HUDEP-2 (cell line): ENCODE data around the gene PTPRC.

Source experiments
- DNase-seq, 76 experiments: peaks; one replicate each; lab custom pipeline; 2025; ENCODE audit not compliant: unreplicated experiment in 76 of 76; lab: John Stamatoyannopoulos, UW

PTPRC gene

DNA sequence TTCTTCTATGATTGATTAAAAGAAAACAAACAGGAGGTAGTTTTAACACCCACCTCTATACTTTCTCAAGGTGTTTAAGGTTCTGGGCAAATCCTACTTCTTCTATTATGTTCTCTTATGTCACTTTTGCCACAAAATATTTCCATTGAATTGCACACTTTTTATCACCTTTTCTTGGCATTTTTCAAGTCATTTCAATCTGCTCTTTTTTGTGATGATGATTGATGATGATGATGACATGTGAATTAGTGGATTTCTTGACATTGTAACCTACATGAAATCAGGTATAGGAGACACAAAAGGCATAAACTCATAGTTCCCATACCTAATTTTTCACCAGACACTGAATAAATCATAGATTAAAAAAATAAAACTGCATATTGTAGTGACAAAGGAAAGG is 4.1 kb downstream of the PTPRC start:
- no peak for DNase-seq

DNA sequence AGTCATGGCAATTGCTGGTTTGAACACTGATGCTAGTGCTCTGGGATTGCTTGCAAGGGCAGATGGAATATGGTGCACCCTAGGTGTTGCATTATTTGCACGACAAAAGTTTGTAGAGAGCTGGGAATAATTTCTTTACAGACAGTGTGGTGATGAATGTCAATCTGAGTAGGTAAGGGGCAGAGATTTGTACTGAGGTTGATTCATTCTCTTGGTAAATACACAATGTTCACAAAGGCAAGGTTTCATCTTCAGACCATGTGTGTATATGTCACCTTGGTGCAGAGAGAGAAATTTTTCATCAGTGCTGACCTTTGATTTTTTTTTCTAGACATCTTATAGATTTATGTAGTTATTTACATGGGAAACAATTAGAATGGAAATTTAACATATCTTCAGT is 5.0 kb downstream of the PTPRC start:
- DNase-seq: no peak

DNA sequence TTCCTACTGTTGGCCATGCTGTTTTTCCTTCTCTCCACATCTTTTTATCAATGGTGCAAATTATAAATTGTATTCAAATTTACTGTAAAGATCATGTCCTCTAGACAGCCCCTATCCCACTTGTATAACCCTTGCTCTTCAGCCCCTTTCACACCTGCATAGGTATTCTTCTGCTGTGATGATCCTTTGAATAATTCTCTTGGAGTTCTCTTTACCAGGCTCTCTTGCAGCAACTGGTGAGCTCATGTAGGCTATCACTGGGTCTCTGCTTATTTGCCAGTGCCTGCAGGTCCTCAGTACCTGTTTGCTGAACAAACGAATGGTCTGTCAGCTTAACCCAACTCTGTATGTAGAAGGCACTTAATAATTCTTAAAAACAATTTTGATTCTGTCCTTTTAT is 8.2 kb downstream of the PTPRC start:
- DNase-seq: no peak

DNA sequence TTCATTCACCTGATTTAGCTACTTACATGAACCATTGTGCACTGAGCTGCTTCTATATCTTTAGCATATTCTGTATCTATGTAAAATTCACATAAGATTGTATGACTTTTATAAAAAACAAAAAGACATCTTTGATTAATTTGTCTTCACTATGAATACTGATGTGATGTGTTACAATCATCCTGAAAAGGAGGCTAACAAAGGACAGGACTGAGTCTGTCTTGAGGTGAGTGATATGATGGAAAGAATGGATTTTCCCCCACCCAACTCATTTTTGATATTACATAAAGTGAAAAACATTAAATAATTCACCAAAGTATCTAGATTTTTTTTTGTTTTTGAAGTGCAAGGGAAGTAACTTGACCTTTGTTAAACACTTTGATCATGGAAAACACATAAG is 9.8 kb downstream of the PTPRC start:
- no peak for DNase-seq

DNA sequence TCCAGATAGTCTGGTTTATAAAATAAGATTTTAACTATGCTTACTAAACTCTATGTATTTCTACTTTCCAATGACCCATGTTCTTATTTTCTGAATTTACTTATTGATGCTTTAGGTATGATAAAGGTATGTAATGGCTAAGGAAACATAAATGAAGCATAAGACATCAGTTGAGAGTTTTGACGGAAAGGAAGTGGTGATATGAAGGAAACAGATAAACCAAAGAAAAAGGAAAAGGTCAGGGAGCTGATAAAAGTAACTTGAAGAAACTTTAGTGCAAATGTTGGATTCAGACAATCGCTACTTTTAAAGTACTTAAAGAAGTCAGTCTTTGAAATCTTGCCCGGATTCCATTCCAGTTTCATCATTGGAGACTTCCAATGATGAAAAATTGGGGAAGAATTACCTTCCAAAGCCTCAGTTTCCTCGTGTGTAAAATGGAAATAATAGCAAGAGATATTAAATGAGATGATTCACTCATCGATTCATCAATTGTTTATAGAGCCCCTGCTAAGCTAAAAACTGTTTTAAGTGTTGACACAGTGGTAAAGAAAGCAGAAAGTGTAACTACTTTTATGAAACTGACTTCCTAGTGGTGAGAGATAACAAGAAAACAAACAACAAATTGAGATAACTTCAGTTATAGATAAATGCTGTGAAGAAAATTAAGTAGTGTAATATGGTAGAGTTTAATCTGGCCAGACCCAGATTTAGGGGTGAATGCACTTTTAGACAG is 10.6 kb downstream of the PTPRC start:
- no peak for DNase-seq

DNA sequence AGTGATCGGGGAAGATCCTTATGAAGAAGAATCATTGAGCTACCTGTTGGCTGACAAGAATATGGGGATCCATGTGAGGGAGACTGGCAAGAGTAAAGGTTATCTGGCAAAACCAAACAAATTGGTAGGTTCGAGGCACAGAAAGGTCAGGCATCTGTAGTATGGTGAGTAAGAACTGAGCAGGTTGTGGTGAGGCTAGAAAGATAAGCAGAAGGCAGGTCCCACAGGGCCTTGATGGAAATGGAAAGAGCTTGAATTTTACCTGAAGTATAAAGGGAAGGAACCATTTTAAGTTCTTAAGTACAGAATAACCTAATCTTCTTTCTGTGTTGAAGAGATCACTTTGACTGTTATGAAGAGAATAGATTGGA is 11.1 kb downstream of the PTPRC start:
- no peak for DNase-seq

DNA sequence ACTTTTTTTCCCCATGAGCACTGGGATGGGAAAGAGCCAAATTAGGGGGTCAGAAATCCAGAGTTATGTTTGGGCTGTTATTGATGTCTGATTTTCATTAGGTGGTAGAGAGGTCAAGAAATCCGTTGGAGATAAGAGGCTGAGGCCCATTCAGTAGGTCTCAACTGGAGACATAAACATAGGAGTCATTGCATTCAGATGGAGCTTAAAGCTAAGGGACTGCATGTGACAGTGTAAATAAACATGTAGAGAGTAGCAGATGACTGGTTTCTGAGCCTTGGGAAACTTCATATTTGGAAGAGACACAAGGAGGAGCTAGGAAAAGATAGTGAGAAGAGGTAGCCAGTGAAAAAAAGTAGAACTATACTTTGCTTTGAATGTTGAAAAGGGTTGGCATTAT is 11.7 kb downstream of the PTPRC start:
- DNase-seq: no peak

DNA sequence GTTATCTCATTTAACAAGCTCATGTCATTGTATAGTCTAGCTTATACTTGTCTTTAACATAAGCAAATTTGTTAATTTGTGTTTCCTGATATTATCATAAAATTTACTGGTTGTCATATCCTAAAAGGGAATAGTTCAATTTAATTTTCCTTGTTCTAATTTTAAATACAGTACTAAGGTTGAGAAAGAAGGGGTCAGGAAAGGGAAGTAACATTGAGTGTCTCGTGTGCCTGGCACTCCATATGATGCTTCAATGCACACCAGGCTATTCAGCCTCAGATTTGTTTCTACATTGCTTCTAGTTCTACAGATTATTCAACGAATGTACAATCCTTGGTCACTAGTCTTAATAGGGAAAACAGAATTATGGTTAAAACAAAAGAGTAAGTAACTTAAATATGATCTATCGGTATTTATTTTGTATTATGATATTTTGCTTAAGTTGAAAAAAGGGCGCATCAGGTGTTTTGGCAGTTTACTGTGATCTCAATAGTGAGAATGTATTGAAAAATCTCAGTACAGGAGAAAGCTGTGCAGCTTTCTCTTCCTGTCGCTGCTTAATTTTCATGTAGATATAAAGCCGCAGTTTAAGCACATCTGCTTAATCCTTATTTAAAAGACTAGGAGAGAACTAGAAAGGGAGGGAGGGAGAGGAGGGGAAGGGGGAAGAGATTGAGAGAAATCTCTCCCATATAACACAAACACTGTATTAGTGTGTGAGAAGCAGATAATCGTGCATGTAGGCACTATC is 13.0 kb downstream of the PTPRC start:
- DNase-seq: no peak

DNA sequence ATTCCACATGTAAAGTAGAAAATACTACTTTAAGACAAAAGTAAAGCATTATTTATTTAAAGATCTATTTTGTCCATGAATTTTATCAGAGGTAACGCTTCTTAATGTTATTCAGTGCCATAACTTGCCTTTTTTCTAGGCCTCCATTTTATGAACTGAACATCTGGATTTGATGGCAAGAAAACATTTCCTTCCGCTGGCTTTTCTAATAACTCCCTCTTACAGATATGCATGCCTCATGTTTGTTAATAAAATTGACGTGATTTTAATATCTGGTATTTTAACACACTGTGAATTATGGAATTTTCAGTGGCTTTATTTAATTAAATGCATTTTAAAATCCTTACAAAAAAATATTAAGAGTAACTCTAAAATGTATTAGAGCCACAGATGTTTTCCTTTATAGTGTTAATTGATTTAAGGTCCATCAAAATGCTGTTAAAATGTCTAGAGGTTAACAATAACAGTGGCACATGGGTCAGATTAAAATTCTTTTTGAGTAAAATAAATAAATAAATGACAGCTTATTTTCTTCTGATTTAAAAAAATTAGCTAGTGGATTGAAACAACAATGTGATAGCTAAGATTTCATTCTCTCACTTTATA is 15.1 kb downstream of the PTPRC start:
- DNase-seq: no peak

DNA sequence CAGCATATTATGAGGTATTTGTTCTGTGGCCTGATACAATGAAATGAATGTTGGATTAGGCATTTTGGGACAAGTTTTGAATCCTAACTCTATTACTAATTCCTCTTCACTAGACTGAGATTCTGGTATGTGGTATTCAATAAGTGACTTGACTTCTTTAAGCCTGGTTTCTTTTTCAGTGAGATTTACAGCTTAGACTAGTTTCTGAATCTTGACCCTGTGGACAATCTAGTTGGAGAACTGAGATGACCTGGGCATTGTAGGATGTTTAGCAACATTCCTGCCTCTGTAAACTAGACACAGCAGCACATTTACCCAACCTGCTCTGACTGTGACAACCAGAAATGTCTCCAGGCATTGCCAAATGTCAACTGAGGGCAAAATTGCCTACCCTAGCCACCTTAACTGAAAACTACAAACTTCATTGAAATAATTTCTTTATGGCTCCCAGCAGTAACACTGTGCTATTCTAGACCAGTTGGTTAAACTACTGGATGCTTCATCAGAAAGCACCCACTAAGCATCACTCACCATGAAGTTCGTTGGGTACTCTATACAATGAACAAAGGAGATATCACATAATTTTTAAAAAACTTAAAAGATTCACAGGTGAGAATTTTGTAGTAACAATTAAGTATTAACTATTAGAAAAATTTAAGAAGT is 16.8 kb downstream of the PTPRC start:
- no peak for DNase-seq

DNA sequence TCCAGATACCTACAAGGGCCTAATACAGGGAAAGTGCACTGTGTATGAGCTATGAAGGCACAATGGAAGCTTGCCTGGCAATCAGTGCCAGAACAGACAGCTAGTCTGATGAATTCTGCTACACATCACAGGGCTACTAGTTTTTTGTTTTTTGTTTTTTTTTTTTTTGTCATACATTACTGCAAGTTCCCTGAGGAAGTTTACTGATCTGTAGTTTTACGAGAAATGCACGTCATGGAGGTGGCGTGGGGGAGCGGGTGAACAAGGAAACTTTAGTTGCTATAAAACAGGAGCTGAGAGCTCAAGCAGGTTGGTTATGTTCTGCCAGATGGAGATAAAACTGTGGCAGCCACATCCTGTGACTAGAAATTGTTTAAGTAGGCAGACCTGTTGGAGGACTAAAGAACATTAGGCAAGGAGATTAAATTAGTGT is 17.7 kb downstream of the PTPRC start:
- peak in 23 of 76 experiments; percentile 2 to 52 (median 25) for DNase-seq

DNA sequence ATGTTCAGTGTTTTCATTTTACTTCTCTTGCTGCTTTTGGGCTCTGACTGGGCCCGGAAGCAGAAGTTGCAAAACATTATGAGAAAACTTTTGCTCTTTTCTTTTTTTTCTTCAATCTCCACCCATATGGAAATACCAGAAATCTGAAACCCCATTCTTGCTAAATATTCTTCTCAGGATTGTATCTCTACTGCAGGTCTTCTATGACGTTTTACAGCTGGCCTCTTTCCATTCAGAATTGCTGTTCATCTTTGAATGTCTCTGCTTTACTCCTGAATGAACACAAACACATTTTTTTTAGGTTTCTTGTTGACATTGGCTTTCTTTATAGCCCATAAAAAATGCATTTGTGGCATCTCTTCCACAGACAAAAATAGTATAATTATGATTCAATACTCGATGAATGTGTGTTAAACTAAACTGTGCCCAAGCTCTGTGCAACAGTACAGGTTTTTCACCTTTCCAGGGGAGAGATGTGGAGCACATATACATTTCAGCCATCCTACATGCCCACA is 18.8 kb downstream of the PTPRC start:
- peak in 1 of 76 experiments; percentile 8 for DNase-seq

DNA sequence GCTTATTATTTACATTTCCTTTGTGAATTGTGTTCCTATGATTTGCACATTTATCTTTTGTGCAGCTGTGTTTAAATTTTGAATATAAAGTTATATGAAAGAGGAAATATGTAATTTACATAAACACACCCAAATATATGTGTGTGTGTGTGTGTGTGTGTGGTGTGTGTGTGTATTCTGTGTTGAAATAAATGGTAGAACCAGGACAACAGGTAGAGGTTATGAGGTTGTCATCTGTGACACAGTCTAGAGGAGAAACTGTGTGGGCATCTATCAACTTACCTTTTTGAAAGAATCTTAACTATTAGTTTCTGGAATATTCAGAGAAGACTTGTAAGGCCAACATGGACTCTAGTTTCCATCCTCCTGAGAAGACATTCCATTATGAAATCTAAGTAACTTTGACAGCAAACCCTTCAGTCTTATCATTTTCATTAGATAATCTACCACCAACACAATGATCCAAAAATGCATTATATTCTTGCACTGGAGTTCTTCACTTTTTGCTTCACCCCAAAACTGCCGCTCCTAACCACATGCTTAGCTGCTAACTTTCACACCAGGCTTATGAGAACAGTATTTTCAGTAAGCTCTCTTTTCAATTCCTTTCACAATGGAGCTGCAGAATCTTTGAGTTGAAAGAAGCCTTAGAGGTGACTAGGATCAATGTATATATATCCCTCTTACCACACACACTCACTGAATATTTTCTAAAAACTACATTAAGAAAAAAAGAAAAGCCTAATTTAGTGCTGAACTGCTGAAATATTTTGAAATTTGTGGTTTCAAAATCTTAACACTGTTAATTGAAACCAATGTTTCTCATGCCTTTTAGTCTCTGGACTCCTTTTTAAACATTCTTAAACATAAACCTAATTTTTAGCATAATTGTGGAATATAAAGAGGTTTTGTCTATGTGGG is 21.8 kb downstream of the PTPRC start:
- DNase-seq: no peak

DNA sequence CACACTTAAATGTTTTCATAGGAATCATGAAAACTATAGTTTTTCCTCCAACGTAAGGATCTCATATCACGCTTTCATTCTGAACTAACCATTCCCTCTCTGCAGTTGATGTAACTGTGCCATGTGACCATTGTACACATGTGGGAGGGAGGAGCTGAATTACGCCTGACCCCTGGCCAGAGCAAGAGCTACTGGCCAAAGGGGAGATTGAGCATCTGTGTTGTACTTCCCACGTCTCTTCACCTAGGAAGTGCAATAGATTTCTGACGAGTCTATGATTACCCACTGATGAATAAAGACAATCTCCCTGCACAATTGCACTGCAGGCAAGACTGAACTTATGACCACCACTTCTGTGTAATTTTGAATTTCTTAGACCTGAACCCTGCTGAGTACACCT is 24.0 kb downstream of the PTPRC start:
- no peak for DNase-seq

DNA sequence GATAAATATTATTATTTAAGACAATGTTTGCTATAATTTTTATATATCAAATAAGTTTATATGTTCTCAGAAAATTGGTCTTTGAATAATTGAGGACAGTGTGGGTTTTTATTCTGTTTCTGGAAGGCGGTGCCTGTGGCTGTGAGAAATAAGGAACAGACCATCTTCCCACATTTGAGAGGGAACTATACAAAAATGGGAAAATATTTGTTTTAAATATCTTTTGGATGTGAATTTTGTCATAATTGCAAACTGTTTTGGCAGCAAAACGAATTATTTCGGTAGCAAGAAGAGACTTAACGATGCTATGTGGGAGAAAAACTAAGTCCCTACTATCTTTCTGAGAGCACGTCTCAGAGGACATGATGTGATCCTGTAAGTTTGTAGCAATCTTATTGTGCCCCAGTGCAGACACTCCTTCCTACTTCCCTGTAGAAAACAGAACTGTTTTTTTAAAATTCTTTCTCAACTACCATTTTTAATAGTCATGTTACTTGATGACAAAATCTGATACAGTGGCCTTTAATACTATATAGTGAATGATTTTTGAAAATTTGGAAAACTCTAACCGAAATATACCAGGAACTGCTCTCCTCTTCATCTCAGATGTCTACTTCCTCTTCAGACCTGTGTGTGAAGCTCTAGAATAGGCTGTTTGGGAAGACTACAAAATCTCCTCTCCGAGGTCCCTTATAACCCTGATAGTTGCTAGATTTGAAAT is 25.4 kb downstream of the PTPRC start:
- no peak for DNase-seq

DNA sequence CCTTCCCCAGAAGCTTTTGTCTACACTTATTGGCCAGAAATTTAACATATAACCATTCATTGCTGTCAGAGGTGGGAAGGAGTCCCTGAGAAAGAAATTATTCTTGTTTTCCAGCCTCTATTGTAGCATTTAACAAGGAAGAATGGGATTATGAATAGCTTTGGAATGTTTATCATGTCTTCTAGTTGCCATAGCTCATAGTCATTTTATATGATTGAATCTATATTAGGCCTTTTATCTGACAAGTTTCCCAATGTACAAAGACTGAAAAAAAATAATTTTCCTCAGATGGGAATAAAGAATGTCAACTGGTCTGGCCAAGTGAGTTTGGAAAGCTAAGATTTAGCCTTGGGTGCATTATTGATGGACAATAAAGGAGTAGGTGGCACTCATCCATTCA is 28.3 kb downstream of the PTPRC start:
- DNase-seq: no peak

DNA sequence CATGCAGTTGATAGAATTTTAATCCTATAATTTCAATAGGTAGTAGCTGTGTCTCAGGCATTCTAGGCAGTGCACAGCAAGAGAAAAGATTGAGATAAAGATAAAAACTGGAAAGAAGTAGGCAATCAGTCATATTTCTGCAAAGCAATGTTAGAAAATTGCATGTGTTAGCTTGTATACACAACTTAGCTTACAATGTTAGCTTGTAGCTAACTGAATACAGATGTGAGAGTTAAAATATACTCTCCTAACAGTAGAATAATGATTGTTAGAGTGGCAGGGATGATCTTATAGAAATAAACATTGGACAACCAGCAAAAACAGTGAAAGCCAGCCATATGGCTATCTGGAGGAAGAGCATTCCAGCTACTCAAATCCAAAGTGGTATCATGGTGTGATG is 29.0 kb downstream of the PTPRC start:
- DNase-seq: no peak

DNA sequence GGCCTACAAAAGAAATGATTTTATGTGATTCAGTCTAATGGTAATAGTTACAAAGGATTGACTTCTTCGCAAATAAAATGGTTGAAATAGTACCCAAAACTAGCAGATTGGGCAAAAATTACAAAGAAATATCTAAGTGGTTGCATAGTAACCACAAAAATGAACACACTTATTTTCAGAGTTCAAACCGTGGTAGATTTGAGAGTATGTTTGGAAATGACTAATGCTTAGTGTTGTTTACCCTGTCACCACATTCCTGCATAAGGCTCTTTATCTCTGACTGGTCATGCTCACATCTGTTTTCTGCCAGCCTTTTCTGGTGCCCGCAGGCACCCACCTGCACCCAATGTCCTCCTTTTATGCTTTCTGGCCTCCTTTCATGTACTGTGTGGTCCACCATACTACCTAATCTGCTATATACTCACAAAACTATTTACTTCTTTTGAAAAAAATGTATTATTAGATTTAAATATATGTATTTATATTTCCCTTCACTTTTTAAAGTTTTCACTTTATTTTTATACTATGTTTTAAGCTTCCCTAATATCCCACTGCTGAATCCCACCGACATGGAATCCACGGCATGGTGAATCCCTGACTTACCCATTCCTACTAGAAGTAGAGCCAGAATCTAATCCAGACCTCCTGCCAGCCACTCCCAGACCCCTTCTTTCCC is 30.3 kb downstream of the PTPRC start:
- DNase-seq: peak in 59 of 76 experiments; percentile 3 to 78 (median 41)

DNA sequence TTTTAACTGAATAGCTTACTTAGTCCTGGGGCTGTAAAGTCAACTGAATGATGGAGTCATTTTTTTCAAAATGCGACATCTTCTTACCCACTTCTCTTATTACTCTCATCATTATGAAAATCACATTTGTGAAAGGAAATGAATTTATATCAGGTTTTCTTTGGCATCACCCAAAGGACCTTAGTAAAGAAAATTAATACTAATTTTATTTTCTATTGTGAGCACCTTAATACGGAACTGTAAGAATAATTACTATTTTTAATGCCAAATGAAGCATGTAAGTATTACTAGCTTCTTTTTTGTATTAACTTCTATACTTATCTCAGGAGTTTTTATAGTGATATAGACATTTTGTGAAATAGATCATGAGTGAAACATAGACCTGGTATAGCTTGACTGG is 30.9 kb downstream of the PTPRC start:
- no peak for DNase-seq
